Measurements from ENCODE around the gene TTLL9. TPM values are rescaled to one million over a fixed set of nuclear protein-coding genes. Genes with fewer than 3 reads are reported as not detected.
"Not testable (repeated sequence)": the region's sequence is repeated elsewhere in the genome, so short reads cannot be mapped to it uniquely, and the experiment has no call there.

TTLL9 gene
- total RNA-seq, 4 donors from 2014 or later: 0.40 to 1.5 (median 1.2) TPM

GRCh38 chr20:31824125-31824485, 46.3 kb upstream of the TTLL9 start:
- no peak for DNase-seq
- intact Hi-C loops (cut with DNase I): loop anchor here (10.0 kb wide), 3 partner anchors 169 to 271 kb away; no protein-coding TSS in a partner anchor
- no peak overlapping the region for H3K27ac ChIP-seq
- 87 to 93% methylated on average over 3 to 4 of the region's 4 CpGs for WGBS, 2 donors
- no peak overlapping the region for H3K4me3 ChIP-seq (replicated peaks in 1 of 3)
- TF ChIP-seq POLR2A (IDR thresholded peaks at IDR 0.05): no peak
- TF ChIP-seq, protein P1, sequence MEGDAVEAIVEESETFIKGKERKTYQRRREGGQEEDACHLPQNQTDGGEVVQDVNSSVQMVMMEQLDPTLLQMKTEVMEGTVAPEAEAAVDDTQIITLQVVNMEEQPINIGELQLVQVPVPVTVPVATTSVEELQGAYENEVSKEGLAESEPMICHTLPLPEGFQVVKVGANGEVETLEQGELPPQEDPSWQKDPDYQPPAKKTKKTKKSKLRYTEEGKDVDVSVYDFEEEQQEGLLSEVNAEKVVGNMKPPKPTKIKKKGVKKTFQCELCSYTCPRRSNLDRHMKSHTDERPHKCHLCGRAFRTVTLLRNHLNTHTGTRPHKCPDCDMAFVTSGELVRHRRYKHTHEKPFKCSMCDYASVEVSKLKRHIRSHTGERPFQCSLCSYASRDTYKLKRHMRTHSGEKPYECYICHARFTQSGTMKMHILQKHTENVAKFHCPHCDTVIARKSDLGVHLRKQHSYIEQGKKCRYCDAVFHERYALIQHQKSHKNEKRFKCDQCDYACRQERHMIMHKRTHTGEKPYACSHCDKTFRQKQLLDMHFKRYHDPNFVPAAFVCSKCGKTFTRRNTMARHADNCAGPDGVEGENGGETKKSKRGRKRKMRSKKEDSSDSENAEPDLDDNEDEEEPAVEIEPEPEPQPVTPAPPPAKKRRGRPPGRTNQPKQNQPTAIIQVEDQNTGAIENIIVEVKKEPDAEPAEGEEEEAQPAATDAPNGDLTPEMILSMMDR (IDR thresholded peaks at IDR 0.05): no peak
- H3K4me1 ChIP-seq: peaks cover 20 to 23% of the 10 kb centered on the region in 2 donors
- no peaks in the 10 kb centered on the region for H3K27me3 ChIP-seq
- no peaks in the 10 kb centered on the region for H3K36me3 ChIP-seq
- H3K9me3 ChIP-seq: no peaks in the 10 kb centered on the region

- H3K4me1 ChIP-seq: peaks cover 17 to 19% of the 10 kb centered on the region in 2 donors
- intact Hi-C loops (cut with DNase I): loop anchor here (10.0 kb wide), 3 partner anchors 170 to 270 kb away; no protein-coding TSS in a partner anchor
- DNase-seq: no peak
- H3K9me3 ChIP-seq: no peaks in the 10 kb centered on the region
- no peak overlapping the region for H3K27ac ChIP-seq
- H3K36me3 ChIP-seq: no peaks in the 10 kb centered on the region
- WGBS, 2 donors: 75 to 81% methylated on average over 14 of the region's 14 CpGs
- TF ChIP-seq, protein P1 (IDR thresholded peaks at IDR 0.05): no peak
- no peak for TF ChIP-seq POLR2A (IDR thresholded peaks at IDR 0.05)
- H3K4me3 ChIP-seq (replicated peaks in 1 of 3): no peak overlapping the region
- H3K27me3 ChIP-seq: no peaks in the 10 kb centered on the region
Observed at GRCh38 chr20:31824554-31825313, 45.7 kb upstream of the TTLL9 start.

- Histone ChIP-seq H3K36me3 (no peaks in the 10 kb centered on the region), H3K9me3 (no peaks in the 10 kb centered on the region), H3K4me3 (replicated peaks in 1 of 3) (no peak overlapping the region), H3K4me1 (peaks cover 17 to 19% of the 10 kb centered on the region in 2 donors), H3K27me3 (no peaks in the 10 kb centered on the region), H3K27ac (no peak overlapping the region)
- no peak for TF ChIP-seq POLR2A (IDR thresholded peaks at IDR 0.05)
- TF ChIP-seq, protein P1 (IDR thresholded peaks at IDR 0.05): no peak
- WGBS, 2 donors: 93 to 94% methylated on average over 5 of the region's 5 CpGs
- intact Hi-C loops (cut with DNase I): loop anchor here (10.0 kb wide), 3 partner anchors 171 to 269 kb away; no protein-coding TSS in a partner anchor
- DNase-seq: no peak
Observed at GRCh38 chr20:31826074-31826473, 44.4 kb upstream of the TTLL9 start.

- Histone ChIP-seq H3K9me3 (no peaks in the 10 kb centered on the region), H3K4me1 (peaks cover 8 to 11% of the 10 kb centered on the region in 2 donors), H3K27ac (no peak overlapping the region), H3K4me3 (replicated peaks in 1 of 3) (no peak overlapping the region), H3K27me3 (no peaks in the 10 kb centered on the region), H3K36me3 (no peaks in the 10 kb centered on the region)
- WGBS, 2 donors: 64 to 77% methylated on average over 2 of the region's 2 CpGs
- TF ChIP-seq POLR2A (IDR thresholded peaks at IDR 0.05): no peak
- TF ChIP-seq, protein P1 (IDR thresholded peaks at IDR 0.05): no peak
- DNase-seq: no peak
- intact Hi-C loops (cut with DNase I): loop anchor here (10.0 kb wide), 3 partner anchors 172 to 268 kb away; no protein-coding TSS in a partner anchor
Observed at GRCh38 chr20:31827059-31827458, 43.4 kb upstream of the TTLL9 start.

DNA sequence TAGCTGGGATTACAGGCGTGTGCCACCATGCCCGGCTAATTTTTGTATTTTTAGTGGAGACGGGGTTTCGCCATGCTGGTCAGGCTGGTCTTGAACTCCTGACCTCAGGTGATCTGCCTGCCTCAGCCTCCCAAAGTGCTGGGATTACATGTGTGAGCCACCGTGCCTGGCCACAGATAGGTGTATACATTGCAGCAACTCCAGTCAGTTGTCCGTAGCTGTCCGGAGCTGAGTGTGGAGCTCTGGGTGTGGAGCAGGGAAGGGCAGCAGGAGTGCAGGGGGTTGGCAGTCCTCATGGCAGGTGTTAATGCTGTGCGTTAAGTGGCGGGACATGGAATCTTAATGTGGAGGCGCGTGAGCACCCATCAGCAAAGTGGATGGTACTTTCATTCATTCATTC, 42.4 kb upstream of the TTLL9 start:
- not testable (repeated sequence) for H3K36me3 ChIP-seq; DNase-seq; H3K4me1 ChIP-seq; H3K27ac ChIP-seq; H3K4me3 ChIP-seq (replicated peaks in 1 of 3); H3K9me3 ChIP-seq; H3K27me3 ChIP-seq
- intact Hi-C loops (cut with DNase I): loop anchor here (10.0 kb wide), 3 partner anchors 173 to 267 kb away; no protein-coding TSS in a partner anchor
- WGBS, 2 donors: 95 to 97% methylated on average over 11 of the region's 11 CpGs

All from thyroid gland (tissue), 4 donors.